Ammon's horn (tissue), 1 donor: ENCODE data around the gene PRAC1.
A peak's percentile ranks its signal among the peaks of the same experiment; 100 is the strongest.
"Not testable (repeated sequence)": the region's sequence is repeated elsewhere in the genome, so short reads cannot be mapped to it uniquely, and the experiment has no call there.

ENCODE experiments used
- DNase-seq: peaks from one replicate; pipeline ENCODE4 v3.0.0-alpha.2; 2016; ENCODE audit warnings: low spot score

The PRAC1 gene

GRCh38 chr17:48726916-48727286 is 4.6 kb upstream of the PRAC1 start:
- DNase-seq: no peak

- DNase-seq: no peak
Measured at GRCh38 chr17:48726114-48726915, 4.0 kb upstream of the PRAC1 start.

- no peak for DNase-seq
Measured at GRCh38 chr17:48725288-48726064, 3.2 kb upstream of the PRAC1 start.

- DNase-seq: no peak
Measured at GRCh38 chr17:48725004-48725287, 2.6 kb upstream of the PRAC1 start.

GRCh38 chr17:48724251-48725003 is 2.1 kb upstream of the PRAC1 start:
- DNase-seq: peak; percentile 68

GRCh38 chr17:48723423-48724250 is 1.3 kb upstream of the PRAC1 start:
- DNase-seq: no peak

- no peak for DNase-seq
Measured at GRCh38 chr17:48722915-48723422, 651 bp upstream of the PRAC1 start, which contains the start of gene PRAC2. PRAC2 (plus strand) TSS chr17:48723185; CDS start chr17:48724411, 1,226 bp downstream.

- no peak for DNase-seq
Measured at GRCh38 chr17:48721009-48721402, 1.3 kb downstream of the PRAC1 start.

GRCh38 chr17:48720266-48721008 is 1.9 kb downstream of the PRAC1 start:
- DNase-seq: no peak

GRCh38 chr17:48719642-48720265 is 2.6 kb downstream of the PRAC1 start:
- DNase-seq: no peak

GRCh38 chr17:48718761-48719641 is 3.3 kb downstream of the PRAC1 start:
- no peak for DNase-seq

- DNase-seq: no peak
Measured at GRCh38 chr17:48718227-48718760, 4.0 kb downstream of the PRAC1 start.

GRCh38 chr17:48717367-48718226 is 4.7 kb downstream of the PRAC1 start:
- no peak for DNase-seq

GRCh38 chr17:48716549-48716948 is 5.8 kb downstream of the PRAC1 start:
- DNase-seq: not testable (repeated sequence)

- DNase-seq: no peak
Measured at GRCh38 chr17:48715496-48716399, 6.6 kb downstream of the PRAC1 start.

GRCh38 chr17:48711128-48711527 is 11.2 kb downstream of the PRAC1 start:
- DNase-seq: no peak
